HG03103 (cell line): ENCODE data around the gene MAT2A.

Experiments
- ATAC-seq: cut with Tn5 transposase; IDR thresholded peaks from one replicate; pipeline ENCODE4 v1.9.1; 2021; ENCODE audit warnings: low read depth; ENCODE audit not compliant: unreplicated experiment

The MAT2A gene

DNA sequence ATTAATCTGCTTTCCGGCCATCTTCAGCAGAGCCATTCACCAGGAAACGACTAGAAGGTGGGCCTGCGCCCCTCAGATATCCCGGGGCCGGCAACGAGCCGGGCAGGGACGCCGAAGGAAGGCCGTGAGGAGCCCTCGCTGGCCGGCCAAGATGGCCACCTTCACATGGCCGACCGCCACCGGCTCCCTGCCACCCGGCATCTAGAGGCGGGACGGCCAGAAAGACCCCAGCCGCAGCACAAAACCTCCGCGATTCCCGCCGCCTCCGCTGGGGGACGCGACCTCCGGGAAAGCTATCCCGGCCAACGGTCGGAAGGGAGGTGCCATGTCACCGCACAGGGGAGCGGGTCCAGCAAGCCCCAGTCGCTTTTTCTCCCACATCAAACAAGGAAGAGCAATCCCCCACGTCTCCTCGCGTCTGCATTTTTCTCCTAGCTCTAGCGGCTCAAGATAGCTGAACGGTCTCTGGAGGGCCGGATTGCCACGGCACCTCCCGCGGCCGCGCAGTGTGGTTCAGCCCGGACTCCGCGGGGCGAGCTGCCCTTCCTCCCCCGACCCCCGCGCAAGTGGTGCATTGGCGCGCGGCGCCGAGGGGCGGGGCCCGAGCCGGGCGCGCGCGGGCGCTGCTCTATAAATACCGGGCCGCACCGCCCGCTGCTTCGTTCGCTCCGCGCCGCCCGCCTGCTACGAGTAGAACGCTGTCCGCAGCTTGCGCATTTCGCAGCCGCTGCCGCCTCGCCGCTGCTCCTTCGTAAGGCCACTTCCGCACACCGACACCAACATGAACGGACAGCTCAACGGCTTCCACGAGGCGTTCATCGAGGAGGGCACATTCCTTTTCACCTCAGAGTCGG lies at the start of gene MAT2A:
MAT2A (plus strand) TSS at position 662 of the 854 bp plus-strand sequence; CDS start at position 782, 120 bp downstream.
- ATAC-seq = peak; percentile 57

DNA sequence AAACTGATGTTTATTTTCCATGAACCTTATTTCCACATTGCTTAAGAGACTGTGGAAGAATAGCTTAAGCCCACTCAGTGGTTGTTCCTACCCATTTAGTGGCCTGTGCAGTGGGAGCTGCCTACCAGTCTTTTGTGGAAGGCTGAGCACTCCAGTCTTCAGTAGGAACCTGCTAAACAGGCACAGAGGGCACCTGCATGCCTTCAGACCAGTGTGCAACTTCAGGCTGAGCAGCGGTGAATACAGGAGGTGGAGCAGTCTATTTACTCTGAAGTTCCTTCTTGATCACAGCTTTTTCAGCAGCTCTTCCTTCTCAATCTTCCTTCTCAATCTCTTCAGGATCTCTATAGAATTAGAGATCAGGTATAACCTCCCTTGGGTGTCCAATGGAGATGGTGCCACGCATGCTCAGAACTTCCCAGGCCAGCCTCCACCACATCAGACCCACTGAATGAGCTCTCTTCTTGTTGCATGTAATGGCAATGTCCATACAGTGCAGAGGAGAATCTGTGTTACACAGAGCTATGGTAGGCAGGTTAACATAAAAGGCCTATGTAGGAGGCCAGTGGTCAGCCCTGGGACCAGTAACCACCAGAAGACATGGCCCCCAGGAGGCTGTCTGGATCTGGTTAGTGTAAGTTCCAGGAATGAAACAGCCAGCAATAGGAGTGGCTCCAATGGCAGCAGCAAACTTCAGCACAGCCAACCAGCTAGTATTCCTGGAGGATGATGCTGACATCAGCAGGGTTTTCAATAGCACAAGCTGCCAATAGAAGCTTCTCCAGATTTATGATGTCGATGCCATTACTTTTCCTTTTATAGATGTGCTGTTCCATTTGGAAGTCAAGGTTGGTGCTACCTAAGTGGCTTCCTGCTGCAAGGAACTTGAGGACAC lies 47.9 kb upstream of the MAT2A start:
- ATAC-seq = no peak

GRCh38 chr2:85496436-85496835 lies 42.5 kb upstream of the MAT2A start:
- no peak for ATAC-seq

- no peak for ATAC-seq
Observed at GRCh38 chr2:85497944-85498630, 40.9 kb upstream of the MAT2A start.

DNA sequence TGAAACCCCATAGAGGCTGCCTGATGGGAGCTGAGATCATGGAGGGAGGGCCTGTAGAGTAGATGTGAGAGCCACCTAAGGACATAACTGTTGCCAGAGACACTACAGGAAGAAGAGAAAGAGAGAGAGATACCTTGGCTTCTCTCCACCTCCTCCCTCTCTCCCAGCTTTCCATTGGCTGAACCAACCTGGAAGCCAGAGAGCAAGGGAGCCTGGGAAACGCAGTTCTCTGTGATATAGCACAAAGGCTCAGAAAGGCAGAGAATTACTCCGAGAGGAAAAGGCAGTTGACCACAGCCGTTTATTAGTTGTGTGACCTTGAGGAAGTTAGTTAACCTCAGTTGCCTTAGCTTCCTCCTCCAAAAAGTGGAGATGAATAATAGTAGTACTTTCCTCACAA lies 37.7 kb upstream of the MAT2A start:
- ATAC-seq = no peak

DNA sequence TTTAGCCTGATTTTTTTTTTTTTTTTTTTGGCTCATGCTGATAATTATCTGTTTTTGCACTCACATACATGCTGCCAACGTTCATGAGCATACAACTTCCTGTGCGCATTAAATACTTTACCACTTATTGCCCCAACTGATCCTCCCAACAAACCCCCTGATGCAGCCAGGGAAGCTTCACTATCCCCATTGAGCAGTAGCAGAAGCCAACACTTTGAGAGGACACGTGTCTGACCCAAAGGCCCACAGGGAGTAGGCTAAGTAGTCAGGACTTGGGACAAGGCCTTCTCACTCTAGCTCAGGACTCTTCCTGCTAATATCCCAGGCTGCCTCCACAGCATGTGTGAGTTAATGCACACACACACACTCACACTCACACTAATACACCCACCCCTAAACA lies 36.2 kb upstream of the MAT2A start:
- ATAC-seq = no peak

DNA sequence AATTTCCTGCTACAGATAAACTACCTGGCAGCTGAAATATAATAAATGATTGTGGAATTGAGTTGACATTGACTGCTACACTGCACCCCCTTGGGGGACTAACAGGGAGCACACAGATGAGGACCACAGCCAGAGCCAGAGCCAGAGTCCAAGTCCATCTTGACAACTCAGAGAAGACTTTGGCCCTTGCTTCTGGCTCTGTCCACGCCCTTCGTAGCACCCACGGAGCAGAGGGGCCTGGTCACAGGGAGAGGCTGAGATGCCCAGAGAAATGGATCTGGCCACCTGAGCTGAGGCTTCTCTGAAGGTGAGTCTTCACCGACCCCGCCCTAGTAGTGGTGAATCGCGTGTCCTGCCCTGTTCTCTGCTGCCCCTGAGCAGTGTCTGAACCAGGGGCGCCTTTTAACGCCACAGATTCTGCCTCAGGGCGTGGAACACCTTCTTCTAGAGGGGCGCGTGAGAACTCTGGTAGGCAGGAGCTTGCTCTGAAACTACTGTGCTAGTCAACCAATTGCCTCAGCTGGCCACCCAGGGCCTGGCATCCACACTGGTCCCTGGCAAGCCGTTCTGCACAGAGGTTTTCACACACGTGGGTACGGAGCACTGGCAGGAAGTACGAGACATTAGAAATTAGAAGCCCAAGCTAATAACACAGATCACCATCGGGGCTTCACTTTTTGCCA lies 35.7 kb upstream of the MAT2A start:
- ATAC-seq = no peak

DNA sequence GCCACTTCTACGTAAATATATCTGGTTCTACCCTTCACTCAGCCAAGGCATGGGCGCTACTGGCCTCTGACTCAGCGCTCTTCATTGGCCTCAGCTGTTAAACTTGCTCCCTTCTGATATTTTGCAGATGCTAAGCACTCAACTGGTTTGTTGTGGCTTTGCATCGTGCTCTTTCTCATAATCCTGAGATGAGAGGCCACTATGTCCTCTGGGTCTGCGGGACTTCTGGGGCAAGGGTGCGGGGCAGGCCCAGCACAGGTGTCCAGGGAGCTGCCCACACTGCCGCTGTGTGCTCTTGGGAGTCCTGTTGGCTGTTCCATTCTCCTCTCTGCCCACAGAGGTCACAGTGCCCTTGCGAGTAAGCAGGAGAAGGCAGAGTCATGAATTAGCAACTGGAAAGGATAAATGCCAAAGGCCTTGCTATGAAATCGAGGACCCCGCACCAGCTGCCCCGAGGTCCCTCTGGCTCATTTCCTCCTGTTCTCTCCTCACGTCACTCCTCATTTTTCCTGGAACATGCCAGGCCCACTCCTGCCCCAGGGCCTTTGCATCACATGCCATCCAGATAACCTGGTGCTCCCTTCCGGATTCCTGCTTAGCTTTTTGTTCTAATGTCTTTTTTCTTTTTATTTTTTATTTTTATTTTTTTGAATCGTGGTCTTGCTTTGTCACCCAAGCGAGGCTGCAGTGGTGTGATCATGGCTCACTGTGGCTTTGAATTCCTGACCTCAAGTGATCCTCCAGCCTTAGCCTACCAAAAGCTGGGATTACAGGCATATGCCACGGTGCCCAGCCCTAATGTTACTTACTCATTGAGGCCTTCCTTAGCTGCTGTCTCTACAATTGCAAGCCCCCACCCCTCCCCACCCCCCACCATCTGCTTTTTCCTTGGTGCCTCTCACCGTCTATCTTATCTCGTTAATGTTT lies 34.9 kb upstream of the MAT2A start:
- no peak for ATAC-seq

- ATAC-seq = no peak
Observed at GRCh38 chr2:85504778-85505261, 34.1 kb upstream of the MAT2A start.

DNA sequence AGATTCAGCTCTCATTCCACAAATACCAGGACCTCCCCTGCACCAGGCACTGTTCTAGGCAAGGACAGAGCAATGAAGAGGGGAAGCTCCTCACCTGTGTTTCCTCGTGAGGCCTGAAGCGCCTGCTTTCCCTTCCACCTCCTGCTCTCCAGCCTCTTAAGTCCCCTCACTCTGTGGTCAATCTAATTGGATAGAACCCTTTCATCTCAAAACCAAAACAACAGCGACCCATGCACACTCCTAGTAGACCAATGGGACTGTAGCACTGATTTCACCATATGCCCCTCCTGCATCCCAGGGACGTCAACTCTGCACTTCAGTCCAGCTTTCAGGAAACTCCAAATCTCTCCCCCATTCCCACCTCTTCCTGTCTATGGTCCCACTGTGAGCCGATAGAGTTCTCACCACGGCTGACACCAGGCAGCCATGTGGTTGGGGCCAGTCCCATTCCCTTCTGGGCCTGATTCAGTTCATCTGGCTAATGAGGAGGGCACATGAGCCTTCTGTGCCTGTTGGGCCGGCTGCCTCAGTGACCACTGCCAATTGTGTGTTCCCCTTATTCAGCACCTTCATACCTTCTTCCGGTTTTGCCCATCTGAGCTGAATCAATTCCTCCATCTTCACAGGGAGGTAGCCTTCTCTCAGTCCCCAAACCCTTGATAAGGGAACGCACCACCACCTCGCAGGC lies 33.3 kb upstream of the MAT2A start:
- no peak for ATAC-seq

- no peak for ATAC-seq
Observed at GRCh38 chr2:85506768-85507181, 32.2 kb upstream of the MAT2A start.

- no peak for ATAC-seq
Observed at GRCh38 chr2:85511008-85511811, 27.8 kb upstream of the MAT2A start.

GRCh38 chr2:85514323-85514722 lies 24.6 kb upstream of the MAT2A start:
- ATAC-seq = no peak

DNA sequence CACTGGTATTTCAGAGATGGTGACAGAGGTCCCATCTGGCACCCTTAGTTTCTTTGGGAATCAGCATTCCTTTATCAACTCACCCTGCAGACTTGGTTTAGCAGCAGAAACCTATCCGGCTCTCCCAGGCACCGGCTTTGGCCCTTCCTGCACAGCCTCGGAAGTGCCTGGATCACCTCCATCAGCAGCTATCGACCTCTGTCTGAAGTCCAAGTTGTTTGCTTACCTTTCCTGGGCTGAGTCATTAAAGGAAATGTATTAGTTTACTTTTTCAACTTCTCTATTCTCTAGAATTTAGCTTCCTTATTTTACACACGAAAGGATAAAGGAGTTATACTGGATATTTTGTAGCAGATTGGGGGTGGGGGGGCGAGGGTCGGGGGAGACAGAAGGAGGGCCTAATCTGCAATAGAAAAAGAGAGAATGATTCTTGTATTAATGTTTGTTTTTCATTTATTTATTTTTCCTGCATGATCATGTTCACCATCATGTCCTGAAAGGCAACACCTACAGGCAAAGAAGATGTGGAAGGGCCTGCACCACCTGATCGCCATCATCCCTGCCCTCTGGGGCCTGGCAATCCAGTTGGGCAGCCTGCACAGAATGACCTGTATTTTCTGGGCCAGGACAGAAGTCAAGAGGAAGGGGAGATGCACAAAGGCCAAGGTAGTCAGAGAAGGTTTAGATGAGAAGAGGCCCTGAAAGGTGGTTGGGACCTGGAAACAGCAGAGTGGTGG lies 22.1 kb upstream of the MAT2A start:
- ATAC-seq = no peak

- no peak for ATAC-seq
Observed at GRCh38 chr2:85522090-85522647, 16.8 kb upstream of the MAT2A start.

- ATAC-seq = no peak
Observed at GRCh38 chr2:85523062-85523902, 15.7 kb upstream of the MAT2A start.
